Stimulated activated CD4-positive, alpha-beta T cell treated with anti-CD3 and anti-CD28 coated beads, Interleukin-12 subunit alpha, Interleukin-12 subunit beta, amount 100 ng/mL, for 24 hours (primary cell): ENCODE measurements around the gene ZNF121.

ENCODE experiments used
- DNase-seq, 2 experiments: peaks; one replicate each; pipeline ENCODE4 v3.0.0-alpha.2; 2020; ENCODE audit warnings: low read depth in 2 of 2

ZNF121 gene

GRCh38 chr19:9538183-9539058 is 45.9 kb downstream of the ZNF121 start, which contains the start of gene ZNF426:
TSS of gene ZNF426 (minus strand) at chr19:9538645. CDS start at chr19:9536232, 2,413 bp downstream.
- peak; percentile 78 to 82 for DNase-seq

GRCh38 chr19:9535934-9536333 is 48.4 kb downstream of the ZNF121 start:
- DNase-seq = no peak

DNA sequence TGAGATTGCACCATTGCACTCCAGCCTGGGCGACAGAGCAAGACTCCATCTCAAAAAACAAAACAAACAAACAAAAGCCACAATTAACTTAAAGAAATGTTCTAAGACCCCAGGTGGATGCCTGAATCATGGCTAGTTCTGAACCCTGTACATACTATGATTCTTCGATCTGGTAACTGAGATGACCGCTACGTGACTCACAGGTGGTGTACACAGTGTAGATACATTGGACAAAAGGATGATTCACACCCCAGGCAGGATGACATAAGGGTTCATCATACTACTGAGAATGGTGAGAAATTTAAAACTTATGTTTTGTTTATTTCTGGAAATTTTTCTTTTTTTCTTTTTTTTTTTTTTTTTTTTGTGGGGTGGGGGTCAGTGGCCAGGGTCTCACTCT is 52.4 kb downstream of the ZNF121 start:
- no peak for DNase-seq

GRCh38 chr19:9528757-9529336 is 55.5 kb downstream of the ZNF121 start:
- no peak for DNase-seq

- no peak for DNase-seq
Measured at GRCh38 chr19:9523885-9524474, 60.3 kb downstream of the ZNF121 start.
